Activated naive CD8-positive, alpha-beta T cell (primary cell): ENCODE data around the gene SCLY.

ENCODE experiments used
- H3K27ac Mint-ChIP-seq: one replicate; pipeline ENCODE4 v1.8.0; 2021; ENCODE audit warnings: mixed read lengths
- H3K27me3 Mint-ChIP-seq: one replicate; pipeline ENCODE4 v1.8.0; 2021; ENCODE audit warnings: mixed read lengths
- H3K36me3 Mint-ChIP-seq: one replicate; pipeline ENCODE4 v1.8.0; 2021; ENCODE audit warnings: mixed read lengths
- H3K4me1 Mint-ChIP-seq: one replicate; pipeline ENCODE4 v1.8.0; 2021; ENCODE audit warnings: low read depth, mixed read lengths
- H3K4me3 Mint-ChIP-seq: one replicate; pipeline ENCODE4 v1.8.0; 2021; ENCODE audit warnings: mild to moderate bottlenecking, mixed read lengths
- H3K9me3 Mint-ChIP-seq: one replicate; pipeline ENCODE4 v1.8.0; 2021; ENCODE audit warnings: low read depth, mixed read lengths

Gene SCLY

DNA sequence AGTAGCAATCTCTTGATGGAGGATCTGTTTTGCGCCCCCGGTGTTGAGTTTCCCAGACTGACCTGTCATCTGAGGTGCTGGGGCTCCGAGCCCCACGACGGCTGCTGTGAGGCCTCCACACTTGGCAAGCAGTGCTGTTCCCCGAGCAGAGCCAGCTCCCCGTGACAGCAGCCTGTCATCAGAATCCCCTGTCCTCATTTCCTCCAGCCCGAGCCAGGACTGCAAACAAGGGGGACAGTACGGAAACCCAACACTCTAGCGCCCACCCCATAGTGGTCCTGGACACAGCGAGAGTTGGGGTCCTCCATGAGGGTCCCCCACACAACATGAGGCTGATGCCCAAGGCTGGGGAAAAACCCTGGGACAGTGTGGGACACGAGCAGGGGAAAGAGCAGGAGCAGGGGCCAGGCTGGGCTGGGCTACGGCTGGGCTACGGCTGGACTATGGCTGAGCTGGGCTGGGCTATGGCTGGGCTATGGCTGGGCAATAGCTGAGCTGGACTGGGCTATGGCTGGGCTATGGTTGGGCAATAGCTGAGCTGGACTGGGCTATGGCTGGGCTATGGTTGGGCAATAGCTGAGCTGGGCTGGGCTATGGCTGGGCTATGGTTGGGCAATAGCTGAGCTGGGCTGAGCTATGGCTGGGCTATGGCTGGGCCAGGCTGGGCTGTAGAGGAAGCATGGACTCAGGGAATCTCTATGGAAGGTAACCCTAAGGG is 76.2 kb downstream of the SCLY start:
- Mint-ChIP-seq H3K4me3 (no peak overlapping the region), H3K4me1 (peaks cover 6% of the 10 kb centered on the region), H3K27ac (no peak overlapping the region), H3K27me3 (no peaks in the 10 kb centered on the region), H3K36me3 (no peaks in the 10 kb centered on the region), H3K9me3 (no peaks in the 10 kb centered on the region)

DNA sequence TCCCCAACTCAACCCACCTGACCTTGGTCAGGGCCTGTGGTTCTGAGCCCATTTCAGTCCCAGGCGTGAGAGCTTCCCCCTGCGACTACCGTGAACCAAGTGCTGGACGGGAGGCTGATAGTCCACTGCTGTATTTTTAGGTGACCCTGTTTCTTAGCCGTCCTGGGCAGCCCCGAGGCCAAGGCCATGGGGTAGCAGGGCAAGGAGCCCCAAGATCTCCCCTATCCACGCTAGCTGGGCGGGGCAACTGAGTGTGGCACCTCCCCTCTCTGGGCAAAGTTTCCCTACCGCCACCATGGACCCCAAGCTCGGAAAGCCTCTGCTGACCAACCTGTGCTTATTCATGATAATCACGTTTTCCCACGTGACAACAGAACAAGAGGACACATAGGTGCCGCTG is 77.1 kb downstream of the SCLY start:
- Mint-ChIP-seq H3K9me3 (no peaks in the 10 kb centered on the region), H3K4me1 (peaks cover 6% of the 10 kb centered on the region), H3K4me3 (no peak overlapping the region), H3K27me3 (no peaks in the 10 kb centered on the region), H3K36me3 (no peaks in the 10 kb centered on the region), H3K27ac (no peak overlapping the region)

DNA sequence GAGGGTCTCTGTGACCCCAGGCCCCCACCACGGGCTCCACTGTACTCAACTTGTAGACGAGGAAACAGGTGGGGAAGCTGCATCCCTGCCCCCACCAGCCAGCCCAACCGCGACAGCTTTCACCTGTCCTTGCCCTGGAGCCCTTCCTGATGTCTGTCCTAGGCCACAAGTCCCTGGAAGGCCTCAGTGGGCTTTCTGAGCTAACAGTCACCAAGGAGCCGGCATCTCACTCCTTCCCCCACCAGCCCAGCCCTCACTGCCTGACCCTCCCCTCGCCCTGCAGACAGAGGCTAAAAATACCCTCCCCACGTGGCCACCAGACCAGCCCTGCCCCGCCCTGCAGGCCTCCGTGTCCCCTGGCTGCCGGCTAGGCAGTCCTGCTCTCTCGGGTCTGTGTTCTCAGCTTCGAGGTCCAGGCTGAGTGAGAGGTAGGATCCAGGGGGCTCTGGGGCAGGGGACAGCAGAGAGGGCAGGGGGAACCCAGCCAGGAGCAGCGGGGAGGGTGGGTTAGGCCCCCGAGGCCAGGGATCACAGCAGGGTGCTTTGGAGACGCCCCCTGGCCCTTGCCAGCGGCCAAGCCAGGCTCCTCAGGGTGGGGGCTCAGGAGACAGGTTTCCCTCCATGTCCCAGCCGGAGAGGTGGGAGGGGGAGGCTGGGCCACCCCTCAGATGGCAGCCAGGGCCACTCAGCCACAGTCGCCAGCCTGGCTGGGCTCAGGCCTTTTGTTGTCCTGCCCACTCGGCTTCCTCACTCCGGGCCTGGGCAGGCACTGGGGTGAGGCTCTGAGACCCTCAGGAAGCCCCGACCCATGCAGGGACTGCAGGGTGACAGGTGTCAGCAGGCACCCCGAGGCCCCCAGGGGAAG is 77.8 kb downstream of the SCLY start, which contains the start of gene KLHL30:
KLHL30 (plus strand) TSS at position 338 of the 865 bp plus-strand sequence. CDS start 2,087 bp downstream, outside the sequence.
- H3K9me3 Mint-ChIP-seq, result no peaks in the 10 kb centered on the region
- H3K4me1 Mint-ChIP-seq, result peaks cover 6% of the 10 kb centered on the region
- no peak within 1 kb of the TSS for H3K4me3 Mint-ChIP-seq
- H3K27me3 Mint-ChIP-seq, result no peaks in the 10 kb centered on the region
- H3K27ac Mint-ChIP-seq, result no peak within 1 kb of the TSS
- H3K36me3 Mint-ChIP-seq, result no peaks in the 10 kb centered on the region

DNA sequence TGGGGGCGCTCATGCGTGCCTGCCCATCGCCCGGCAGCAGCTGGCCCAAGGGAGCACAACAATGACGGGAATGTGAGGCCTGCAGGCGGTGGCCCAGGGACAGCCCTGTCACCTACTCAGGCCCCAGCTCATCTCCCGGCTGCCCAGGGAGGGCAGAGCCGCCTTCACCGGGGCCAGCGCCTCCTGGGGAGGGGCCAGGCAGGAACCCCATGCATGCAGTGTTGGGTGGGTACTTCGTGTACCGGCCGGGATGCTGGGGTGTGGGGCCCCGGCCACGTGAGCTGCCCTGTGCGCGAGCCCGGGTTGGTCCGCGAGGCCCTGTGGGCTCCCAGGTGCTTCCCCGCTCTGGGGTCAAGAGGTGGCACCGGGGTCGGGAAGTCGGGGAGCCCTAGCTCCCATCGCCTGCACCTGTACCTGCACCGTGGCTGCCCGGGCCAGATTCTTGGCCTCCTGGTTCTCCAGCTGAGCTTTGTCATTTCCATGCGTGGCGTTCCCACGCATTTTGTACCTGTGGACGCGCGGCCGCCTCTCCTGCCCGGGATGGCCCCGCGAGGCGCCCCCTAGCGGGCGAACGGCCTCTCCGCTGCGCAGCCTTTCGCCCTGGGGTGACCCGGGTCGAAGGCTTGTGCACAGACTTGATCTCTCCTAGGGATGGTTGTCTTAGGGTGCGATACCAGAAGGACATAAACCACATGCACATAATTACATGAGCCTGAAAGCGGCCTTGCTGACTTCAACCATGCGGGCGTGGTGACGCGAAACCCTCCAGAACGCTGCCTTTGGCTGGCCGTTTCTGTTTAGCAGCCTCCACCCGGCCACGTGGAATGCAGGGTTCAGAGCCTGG is 78.6 kb downstream of the SCLY start:
- Mint-ChIP-seq H3K4me3 (no peak overlapping the region), H3K27ac (no peak overlapping the region), H3K36me3 (no peaks in the 10 kb centered on the region), H3K27me3 (no peaks in the 10 kb centered on the region), H3K4me1 (peaks cover 6% of the 10 kb centered on the region), H3K9me3 (no peaks in the 10 kb centered on the region)

DNA sequence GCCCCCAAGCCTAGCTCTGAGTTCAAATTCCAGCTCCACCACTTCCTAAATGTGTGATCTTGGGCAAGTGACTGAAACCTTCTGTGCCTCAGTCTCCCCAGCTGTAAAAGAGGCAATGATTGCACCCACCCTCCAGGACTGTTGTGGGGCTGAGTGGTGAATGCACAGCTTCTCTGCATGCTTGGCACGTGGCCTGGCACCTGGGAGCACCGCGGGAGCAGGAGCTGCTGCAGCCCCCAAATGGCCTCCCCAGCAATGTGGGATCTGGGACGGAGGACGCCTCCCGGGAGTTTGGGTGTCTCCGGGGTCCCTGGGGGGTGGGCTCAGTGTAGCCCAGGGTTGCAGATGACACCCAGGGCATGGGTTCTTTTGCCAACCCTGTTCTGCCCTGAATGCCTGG is 79.2 kb downstream of the SCLY start:
- Mint-ChIP-seq H3K9me3 (no peaks in the 10 kb centered on the region), H3K4me3 (no peak overlapping the region), H3K4me1 (peaks cover 6% of the 10 kb centered on the region), H3K27ac (no peak overlapping the region), H3K36me3 (no peaks in the 10 kb centered on the region), H3K27me3 (no peaks in the 10 kb centered on the region)

DNA sequence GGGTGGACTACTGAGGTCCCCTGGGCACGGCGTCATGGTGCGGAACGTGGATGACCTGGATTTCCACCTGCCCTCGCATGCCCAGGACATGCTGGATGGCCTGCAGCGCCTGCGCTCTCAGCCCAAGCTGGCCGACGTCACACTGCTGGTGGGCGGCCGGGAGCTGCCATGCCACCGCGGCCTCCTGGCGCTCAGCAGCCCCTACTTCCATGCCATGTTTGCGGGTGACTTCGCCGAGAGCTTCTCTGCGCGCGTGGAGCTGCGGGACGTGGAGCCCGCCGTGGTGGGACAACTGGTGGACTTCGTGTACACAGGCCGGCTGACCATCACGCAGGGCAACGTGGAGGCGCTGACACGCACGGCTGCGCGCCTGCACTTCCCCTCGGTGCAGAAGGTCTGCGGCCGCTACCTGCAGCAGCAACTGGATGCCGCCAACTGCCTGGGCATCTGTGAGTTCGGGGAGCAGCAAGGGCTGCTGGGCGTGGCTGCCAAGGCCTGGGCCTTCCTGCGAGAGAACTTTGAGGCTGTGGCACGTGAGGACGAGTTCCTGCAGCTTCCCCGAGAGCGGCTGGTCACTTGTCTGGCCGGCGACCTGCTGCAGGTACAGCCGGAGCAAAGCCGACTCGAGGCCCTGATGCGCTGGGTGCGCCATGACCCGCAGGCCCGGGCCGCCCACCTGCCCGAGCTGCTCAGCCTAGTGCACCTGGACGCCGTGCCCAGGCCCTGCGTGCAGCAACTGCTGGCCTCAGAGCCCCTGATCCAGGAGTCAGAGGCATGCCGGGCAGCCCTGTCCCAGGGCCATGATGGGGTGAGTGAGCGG is 80.1 kb downstream of the SCLY start:
- Mint-ChIP-seq H3K9me3 (no peaks in the 10 kb centered on the region), H3K27ac (no peak overlapping the region), H3K36me3 (no peaks in the 10 kb centered on the region), H3K27me3 (no peaks in the 10 kb centered on the region), H3K4me1 (peaks cover 6% of the 10 kb centered on the region), H3K4me3 (no peak overlapping the region)

DNA sequence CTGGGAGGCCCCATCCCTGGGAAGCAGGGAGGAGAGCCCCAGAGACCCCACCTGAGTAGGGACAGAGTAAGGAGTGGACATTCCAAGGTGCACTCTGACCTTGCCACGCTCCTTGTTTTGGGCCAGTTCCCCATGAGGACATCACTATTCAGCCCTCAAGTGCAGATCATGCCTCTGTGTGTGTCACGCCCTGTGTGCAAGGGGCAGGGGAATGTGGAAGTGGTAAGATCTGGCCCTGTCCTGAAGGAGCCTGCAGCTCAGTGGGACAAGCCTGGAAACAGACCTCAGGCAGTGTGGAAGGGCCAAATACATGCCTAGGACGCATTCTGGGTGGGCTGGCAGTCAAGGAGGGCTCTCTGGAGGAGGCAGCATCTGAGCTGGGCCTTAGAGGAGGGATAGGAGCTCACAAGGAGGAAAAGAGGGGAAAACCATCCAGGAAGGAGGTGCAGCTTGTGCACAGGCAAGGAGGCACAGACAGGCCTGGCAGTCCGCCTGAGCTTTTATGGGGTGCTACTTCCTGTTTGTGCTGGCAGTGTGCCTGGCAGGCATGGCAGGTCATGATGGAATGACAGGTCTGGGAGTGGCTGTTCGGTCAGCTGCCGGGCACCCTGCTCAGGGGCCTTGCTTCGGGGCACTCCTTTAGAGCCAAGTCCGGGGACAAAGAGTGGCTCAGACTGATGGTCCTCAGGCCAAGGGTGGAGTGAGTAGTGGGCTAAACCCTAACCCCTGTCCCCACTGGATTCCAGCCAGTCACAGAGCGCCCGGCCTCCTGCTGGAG is 80.9 kb downstream of the SCLY start:
- Mint-ChIP-seq H3K4me3 (no peak overlapping the region), H3K36me3 (no peaks in the 10 kb centered on the region), H3K27me3 (no peaks in the 10 kb centered on the region), H3K4me1 (peaks cover 6% of the 10 kb centered on the region), H3K27ac (no peak overlapping the region), H3K9me3 (no peaks in the 10 kb centered on the region)

DNA sequence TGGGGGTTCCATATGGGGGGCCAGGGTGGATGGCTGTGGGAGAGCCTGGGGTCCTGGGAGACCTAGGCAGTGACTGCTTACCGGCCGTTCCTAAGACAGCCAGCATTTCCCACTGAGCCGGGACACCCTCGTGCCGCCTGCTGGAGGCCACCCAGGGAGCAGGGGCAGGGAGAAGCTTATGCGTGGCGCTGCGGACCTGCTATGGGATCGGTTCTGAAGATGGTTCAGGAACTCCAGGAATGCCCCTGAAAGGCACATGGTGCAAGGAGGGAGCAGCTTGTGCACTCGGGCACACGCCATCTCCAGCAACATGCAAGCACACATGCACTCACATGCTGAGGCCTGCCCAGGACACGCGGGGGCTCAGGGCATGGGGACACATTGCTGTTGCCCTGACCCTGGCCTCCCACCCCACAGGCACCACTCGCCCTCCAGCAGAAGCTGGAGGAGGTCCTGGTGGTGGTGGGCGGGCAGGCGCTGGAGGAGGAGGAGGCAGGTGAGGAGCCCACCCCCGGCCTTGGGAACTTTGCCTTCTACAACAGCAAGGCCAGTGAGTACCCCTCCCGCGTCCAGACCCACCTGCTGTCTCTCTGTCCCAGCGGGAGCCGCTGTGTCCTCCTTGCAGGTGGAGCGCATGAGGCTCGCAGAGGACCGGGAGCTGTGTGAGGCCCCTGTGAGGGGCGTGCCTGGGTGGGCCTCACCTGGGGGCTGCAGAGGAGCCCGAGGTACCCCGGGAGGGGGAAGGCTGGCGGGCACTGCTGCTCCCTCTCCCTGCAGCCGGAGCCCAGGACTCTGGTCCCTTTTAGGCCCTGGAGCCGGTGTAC is 81.8 kb downstream of the SCLY start:
- Mint-ChIP-seq H3K9me3 (no peaks in the 10 kb centered on the region), H3K27ac (no peak overlapping the region), H3K27me3 (no peaks in the 10 kb centered on the region), H3K4me3 (no peak overlapping the region), H3K36me3 (no peaks in the 10 kb centered on the region), H3K4me1 (peaks cover 6% of the 10 kb centered on the region)

DNA sequence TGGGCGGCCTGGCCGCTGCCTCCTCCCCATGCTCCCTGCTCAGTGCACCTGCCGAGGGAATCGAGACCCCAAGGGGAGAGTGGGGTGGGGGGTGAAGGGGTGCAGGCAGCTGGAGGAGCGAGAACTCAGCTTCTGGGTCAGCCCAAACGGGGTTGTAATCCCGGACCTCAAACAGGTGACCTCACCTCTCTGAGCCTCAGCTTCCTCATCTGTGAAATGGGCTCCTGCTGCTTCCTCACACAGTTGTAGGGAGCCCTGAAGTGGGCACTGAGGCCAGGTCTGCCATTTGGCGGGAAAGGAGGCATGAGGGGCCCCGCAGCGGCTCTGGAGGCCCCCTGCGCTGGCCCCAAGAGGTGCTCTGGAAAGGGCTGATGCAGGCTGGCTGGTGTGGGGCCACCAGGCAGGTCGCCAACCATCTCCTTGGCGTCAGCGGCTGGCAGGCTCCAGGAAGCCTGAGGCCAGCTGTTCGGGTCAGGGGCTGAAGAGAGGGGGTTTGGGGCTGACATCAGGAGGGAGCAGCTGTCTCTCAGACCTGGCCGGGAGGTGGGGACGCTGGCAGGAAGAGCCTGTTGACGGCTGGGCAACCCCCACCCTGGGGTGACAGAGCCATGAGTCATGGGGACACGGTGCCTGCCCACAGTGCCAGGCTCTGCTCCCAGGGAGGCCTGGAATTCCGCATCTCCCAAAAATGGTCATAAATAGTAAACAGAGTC is 82.6 kb downstream of the SCLY start:
- Mint-ChIP-seq H3K9me3 (no peaks in the 10 kb centered on the region), H3K36me3 (no peaks in the 10 kb centered on the region), H3K27me3 (no peaks in the 10 kb centered on the region), H3K4me3 (no peak overlapping the region), H3K4me1 (peaks cover 6% of the 10 kb centered on the region), H3K27ac (no peak overlapping the region)

DNA sequence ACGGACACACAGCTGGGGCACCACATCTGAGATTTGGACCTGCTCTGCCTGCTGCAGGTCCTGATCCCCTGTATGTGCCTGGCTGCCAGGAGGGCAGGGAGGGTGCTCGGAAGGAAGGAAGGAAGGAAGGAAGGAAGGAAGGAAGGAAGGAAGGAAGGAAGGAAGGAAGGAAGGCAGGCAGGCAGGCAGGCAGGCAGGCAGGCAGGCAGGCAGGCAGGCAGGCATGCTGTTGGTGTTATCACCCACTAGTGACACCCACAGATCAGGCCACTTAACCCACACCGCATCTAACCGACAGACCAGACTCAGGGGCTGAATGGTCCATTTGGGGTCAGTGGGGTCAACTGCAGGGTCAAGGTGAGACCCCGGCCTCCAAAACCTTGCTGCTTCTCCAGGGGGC is 83.5 kb downstream of the SCLY start:
- no peaks in the 10 kb centered on the region for H3K36me3 Mint-ChIP-seq
- H3K4me1 Mint-ChIP-seq, result peaks cover 6% of the 10 kb centered on the region
- no peaks in the 10 kb centered on the region for H3K9me3 Mint-ChIP-seq
- no peak overlapping the region for H3K27ac Mint-ChIP-seq
- no peak overlapping the region for H3K4me3 Mint-ChIP-seq
- no peaks in the 10 kb centered on the region for H3K27me3 Mint-ChIP-seq

DNA sequence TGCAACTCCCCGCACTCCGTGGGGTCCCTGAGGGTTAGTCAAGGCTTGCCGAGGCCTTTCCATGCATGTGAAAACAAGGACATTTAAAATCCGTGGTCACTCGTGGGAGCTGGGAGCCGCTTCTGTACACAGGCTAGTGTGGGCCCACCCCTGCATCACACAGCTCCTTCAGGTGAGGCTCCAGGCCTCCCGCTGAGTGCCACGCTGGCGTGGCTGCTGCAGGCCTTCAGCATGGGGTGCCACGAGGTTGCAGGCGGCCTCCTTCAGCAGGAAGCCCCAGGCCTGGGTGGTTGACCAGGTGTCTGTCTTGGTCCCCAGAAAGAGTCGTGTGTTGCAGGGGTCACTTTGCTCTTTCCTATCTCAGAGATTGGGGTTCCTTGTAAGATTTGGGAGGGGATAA is 84.2 kb downstream of the SCLY start:
- Mint-ChIP-seq H3K27ac (no peak overlapping the region), H3K36me3 (no peaks in the 10 kb centered on the region), H3K27me3 (no peaks in the 10 kb centered on the region), H3K4me3 (no peak overlapping the region), H3K9me3 (no peaks in the 10 kb centered on the region), H3K4me1 (peaks cover 6% of the 10 kb centered on the region)

DNA sequence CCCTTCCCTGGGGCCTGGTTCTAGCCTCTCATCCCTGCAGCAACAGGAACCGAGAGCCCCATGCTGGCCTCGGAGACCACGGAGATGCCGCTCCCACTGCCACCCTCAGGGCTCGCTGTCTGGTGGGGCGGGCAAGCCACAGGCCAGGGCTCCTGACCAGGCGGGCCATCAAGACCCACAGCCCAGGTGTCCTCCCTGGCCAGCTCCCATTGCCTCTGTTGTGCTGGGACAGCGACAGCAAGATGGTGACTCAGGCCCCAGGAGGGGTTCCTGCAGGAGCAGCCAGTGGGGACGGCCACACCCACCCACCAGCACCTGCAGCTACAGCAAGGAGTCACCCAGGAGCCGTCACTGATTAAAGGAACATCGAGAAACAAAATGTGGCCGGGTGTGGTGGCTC is 85.0 kb downstream of the SCLY start:
- H3K9me3 Mint-ChIP-seq, result no peaks in the 10 kb centered on the region

More for the DNA sequence above, 85.0 kb downstream of the SCLY start:
- no peaks in the 10 kb centered on the region for H3K27me3 Mint-ChIP-seq
- no peak overlapping the region for H3K27ac Mint-ChIP-seq
- H3K4me3 Mint-ChIP-seq, result no peak overlapping the region
- peaks cover 6% of the 10 kb centered on the region for H3K4me1 Mint-ChIP-seq
- H3K36me3 Mint-ChIP-seq, result no peaks in the 10 kb centered on the region
